ENCODE measurements around the gene EFNA1. TPM values are rescaled to one million over a fixed set of nuclear protein-coding genes. Genes with fewer than 3 reads are reported as not detected.

Gene EFNA1
- total RNA-seq, 1 experiment from 2014 or later, result 19.7 TPM

GRCh38 chr1:155137154-155137949 is 9.7 kb downstream of the EFNA1 start:
- peak overlapping the region; percentile 95 for H3K27ac ChIP-seq (ENCODE audit: low read depth, low read length)
- POLR2A ChIA-PET, result interaction anchor here (1.0 to 1.1 kb wide), 2 partner anchors 35 to 37 kb away, joined by 3 read pairs; no protein-coding TSS in a partner anchor

More at GRCh38 chr1:155137154-155137949, 9.7 kb downstream of the EFNA1 start:
- intact Hi-C loops (cut with micrococcal nuclease), result loop anchor here (5.0 kb wide), 1 partner anchor 165 kb away; the partner anchor contains the start of genes CKS1B and SHC1
- ChIA-PET RAD21 (ENCODE audit: low non-redundant PET in 1 of 2, low total read pairs in 2 of 2, uncharacterized antibody in 2 of 2, unreplicated experiment in 2 of 2) (interaction anchor here in 1 of 2 experiments (1.7 kb wide), 1 partner anchor 30 kb away, joined by 7 read pairs; no protein-coding TSS in a partner anchor), CTCF (interaction anchor here (0.7 to 2.4 kb wide), 4 partner anchors 30 to 52 kb away, joined by 3 to 8 read pairs (median 3); partner anchors contain the start of gene KRTCAP2)
- no peak overlapping the region for H2AFZ ChIP-seq (ENCODE audit: low read depth, low read length, poor library complexity, severe bottlenecking)
- ATAC-seq, result no peak
- no peak for TF ChIP-seq SIN3A (IDR thresholded peaks at IDR 0.05; ENCODE audit: low read depth)
- no peak for TF ChIP-seq CEBPB (IDR thresholded peaks at IDR 0.05; ENCODE audit: low read depth)
- no peak for TF ChIP-seq FOSL1 (IDR thresholded peaks at IDR 0.05; ENCODE audit: low read depth)
- TF ChIP-seq POLR2A (IDR thresholded peaks at IDR 0.05; ENCODE audit: borderline replicate concordance, extremely low read depth, insufficient read depth, insufficient read length), result no peak
- TF ChIP-seq YY1 (IDR thresholded peaks at IDR 0.05; ENCODE audit: extremely low read depth, insufficient replicate concordance, low read depth, low read length), result no peak
- no peak for TF ChIP-seq REST (IDR thresholded peaks at IDR 0.05; ENCODE audit: low read depth)
- no peak for TF ChIP-seq JUND (IDR thresholded peaks at IDR 0.05)
- no peak for TF ChIP-seq CBX3 (IDR thresholded peaks at IDR 0.05; ENCODE audit: low read depth)
- no peak for TF ChIP-seq EZH2phosphoT487 (IDR thresholded peaks at IDR 0.05; ENCODE audit: borderline replicate concordance)
- no peak for TF ChIP-seq SRF (IDR thresholded peaks at IDR 0.05; ENCODE audit: low read depth)
- no peak for TF ChIP-seq SP1 (IDR thresholded peaks at IDR 0.05; ENCODE audit: low read depth)
- no peak for TF ChIP-seq CTCF (IDR thresholded peaks at IDR 0.05 in 2 of 3, conservative IDR thresholded peaks at IDR 0.05 in 1 of 3; ENCODE audit: borderline replicate concordance in 1 of 3, insufficient read depth in 1 of 3, low read depth in 2 of 3, low read length in 2 of 3)
- TF ChIP-seq ZNF274 (IDR thresholded peaks at IDR 0.05; ENCODE audit: low read depth, low read length), result no peak
- no peak for TF ChIP-seq EZH2 (IDR thresholded peaks at IDR 0.05)
- TF ChIP-seq EGR1 (IDR thresholded peaks at IDR 0.05; ENCODE audit: low read depth), result no peak
- no peak for TF ChIP-seq ZBTB33 (IDR thresholded peaks at IDR 0.05; ENCODE audit: extremely low read depth, insufficient replicate concordance, low read length)
- no peak for TF ChIP-seq ELF1 (IDR thresholded peaks at IDR 0.05; ENCODE audit: borderline replicate concordance, low read depth)
- TF ChIP-seq ZFX (IDR thresholded peaks at IDR 0.05), result no peak; the same call in 1 of the 2 replicates
- TF ChIP-seq RAD21 (IDR thresholded peaks at IDR 0.05; ENCODE audit: low read depth), result no peak
- peak overlapping the region; percentile 89 for H3K4me2 ChIP-seq (ENCODE audit: low read length)
- H3K9me2 ChIP-seq (ENCODE audit: insufficient read depth), result no peaks in the 10 kb centered on the region
- H3K9ac ChIP-seq (ENCODE audit: low read length), result peak overlapping the region; percentile 97
- no peaks in the 10 kb centered on the region for H3K9me3 ChIP-seq (ENCODE audit: control insufficient read depth in 1 of 2, insufficient read depth in 1 of 2, low read depth in 1 of 2, low read length in 2 of 2)
- peak overlapping the region; percentile 47 to 77 for H3K4me3 ChIP-seq (replicated peaks in 1 of 2; ENCODE audit: low read depth in 1 of 2, low read length in 2 of 2)
- peaks cover 31 to 54% of the 10 kb centered on the region in 2 experiments for H3K4me1 ChIP-seq (ENCODE audit: control insufficient read depth in 1 of 2, insufficient read depth in 2 of 2, low read length in 2 of 2)
- BruUV-seq (replicated peaks), result no TSS peak
- H3K36me3 ChIP-seq (ENCODE audit: control insufficient read depth in 1 of 2, insufficient read depth in 2 of 2, low read length in 2 of 2), result peaks cover 8 to 21% of the 10 kb centered on the region in 2 experiments; a peak in 1 of 4 replicates
- peaks cover 40% of the 10 kb centered on the region for H3K79me2 ChIP-seq (ENCODE audit: insufficient read depth, low read length)
- no peaks in the 10 kb centered on the region for H3K27me3 ChIP-seq (ENCODE audit: insufficient read depth, low read length)
- DNase-seq (ENCODE audit: low read depth, low spot score), result no peak
- H4K20me1 ChIP-seq (ENCODE audit: insufficient read depth), result no peaks in the 10 kb centered on the region

Measured in HCT116 (cell line).